IPS DF 6.9 (cell line): Measurements from ENCODE around the gene KRTAP4-7.
"Not testable (repeated sequence)": the region's sequence is repeated elsewhere in the genome, so short reads cannot be mapped to it uniquely, and the experiment has no call there.

Source experiments
- DNase-seq: peaks from one replicate; pipeline ENCODE4 v3.0.0-alpha.2; 2013; ENCODE audit warnings: low read depth, low spot score
- H3K27ac ChIP-seq: one replicate; pipeline ENCODE4 v1.5.1; 2013; ENCODE audit warnings: low read length, control low read depth
- H3K27me3 ChIP-seq: 2 replicates; pipeline ENCODE4 v1.6.1; 2013; ENCODE audit warnings: mild to moderate bottlenecking, low read length; ENCODE audit not compliant: control insufficient read depth, insufficient read depth
- H3K36me3 ChIP-seq: 2 replicates; pipeline ENCODE4 v1.6.1; 2013; ENCODE audit warnings: low read length; ENCODE audit not compliant: control insufficient read depth, insufficient read depth
- H3K4me1 ChIP-seq: 2 replicates; pipeline ENCODE4 v1.6.1; 2013; ENCODE audit warnings: low read length; ENCODE audit not compliant: control insufficient read depth, insufficient read depth
- H3K4me3 ChIP-seq: 2 replicates; pipeline ENCODE4 v1.5.1; 2013; ENCODE audit warnings: mild to moderate bottlenecking, low read length
- H3K9me3 ChIP-seq: 2 replicates; pipeline ENCODE4 v1.6.1; 2013; ENCODE audit warnings: low read length, inconsistent platforms; ENCODE audit not compliant: control insufficient read depth, insufficient read depth
- WGBS: extraction: QIAGEN DNeasy Blood & Tissue Kit; methylation state at CpG from one replicate; pipeline ENCODE4 v1.1.7; 2013; ENCODE audit warnings: mixed read lengths, missing lambda C conversion rate; ENCODE audit not compliant: insufficient read length, insufficient coverage; 5-methylcytosine and 5-hydroxymethylcytosine counted together

KRTAP4-7 gene

DNA sequence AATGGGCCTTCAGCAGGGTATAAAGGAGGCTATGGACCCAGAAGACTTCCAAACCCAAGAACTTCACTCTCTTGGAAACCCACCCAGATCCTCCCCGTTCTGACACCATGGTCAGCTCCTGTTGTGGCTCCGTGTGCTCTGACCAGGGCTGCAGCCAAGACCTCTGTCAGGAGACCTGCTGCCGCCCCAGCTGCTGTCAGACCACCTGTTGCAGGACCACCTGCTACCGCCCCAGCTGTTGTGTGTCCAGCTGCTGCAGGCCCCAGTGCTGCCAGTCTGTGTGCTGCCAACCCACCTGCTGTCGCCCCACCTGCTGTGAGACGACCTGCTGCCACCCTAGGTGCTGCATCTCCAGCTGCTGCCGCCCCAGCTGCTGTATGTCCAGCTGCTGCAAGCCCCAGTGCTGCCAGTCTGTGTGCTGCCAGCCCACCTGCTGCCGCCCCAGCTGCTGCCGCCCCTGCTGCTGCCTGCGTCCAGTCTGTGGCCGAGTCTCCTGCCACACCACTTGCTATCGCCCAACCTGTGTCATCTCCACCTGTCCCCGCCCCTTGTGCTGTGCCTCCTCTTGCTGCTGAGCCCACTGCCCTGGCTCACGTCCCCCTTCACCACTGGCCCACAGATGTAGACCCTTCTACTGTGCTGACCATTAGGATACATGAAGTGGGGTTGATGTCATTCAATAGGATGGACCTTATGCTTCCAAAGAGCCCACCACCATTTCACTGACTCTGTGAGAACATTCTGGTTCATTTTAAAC, at the start of gene KRTAP4-7:
KRTAP4-7 (plus strand) TSS at position 51 of the 757 bp plus-strand sequence; CDS start at position 108, 57 bp downstream.
- no CpG with 5 or more reads among the region's 14 CpGs for WGBS
- H3K27ac ChIP-seq, H3K27me3 ChIP-seq, H3K9me3 ChIP-seq, DNase-seq, H3K4me1 ChIP-seq, H3K36me3 ChIP-seq, H3K4me3 ChIP-seq: not testable (repeated sequence)

DNA sequence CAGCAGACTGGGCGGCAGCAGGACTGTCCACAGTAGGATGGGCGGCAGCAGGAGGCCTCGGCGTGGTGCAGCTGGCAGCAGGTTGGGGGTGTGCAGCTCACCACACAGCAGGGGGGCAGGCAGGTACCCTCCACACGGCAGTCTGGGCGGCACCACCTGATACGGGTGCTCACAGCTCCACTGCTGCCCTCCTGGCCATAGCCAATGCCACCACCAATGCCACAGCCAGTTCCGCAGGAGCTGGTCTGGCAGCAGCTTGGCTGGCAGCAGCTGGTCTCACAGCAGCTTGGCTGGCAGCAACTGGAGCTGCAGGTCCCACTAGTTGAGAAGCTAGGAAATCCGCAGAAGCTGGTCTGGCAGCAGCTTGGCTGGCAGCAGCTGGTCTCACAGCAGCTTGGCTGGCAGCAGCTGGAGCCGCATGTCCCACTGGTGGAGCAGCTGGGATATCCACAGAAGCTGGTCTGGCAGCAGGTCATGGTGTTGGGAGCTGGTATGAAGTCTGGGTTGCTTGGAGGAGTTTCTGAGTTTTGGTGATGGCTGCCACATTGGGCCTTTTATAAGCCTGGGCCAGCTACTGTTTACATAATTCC, 49.5 kb upstream of the KRTAP4-7 start, which contains the start of gene KRTAP1-3:
KRTAP1-3 (minus strand) TSS at position 529 of the 590 bp plus-strand sequence; CDS start at position 476, 53 bp downstream.
- H3K27ac ChIP-seq, H3K4me1 ChIP-seq, H3K36me3 ChIP-seq, DNase-seq, H3K9me3 ChIP-seq, H3K4me3 ChIP-seq, H3K27me3 ChIP-seq: not testable (repeated sequence)
- WGBS: no CpG with 5 or more reads among the region's 10 CpGs

DNA sequence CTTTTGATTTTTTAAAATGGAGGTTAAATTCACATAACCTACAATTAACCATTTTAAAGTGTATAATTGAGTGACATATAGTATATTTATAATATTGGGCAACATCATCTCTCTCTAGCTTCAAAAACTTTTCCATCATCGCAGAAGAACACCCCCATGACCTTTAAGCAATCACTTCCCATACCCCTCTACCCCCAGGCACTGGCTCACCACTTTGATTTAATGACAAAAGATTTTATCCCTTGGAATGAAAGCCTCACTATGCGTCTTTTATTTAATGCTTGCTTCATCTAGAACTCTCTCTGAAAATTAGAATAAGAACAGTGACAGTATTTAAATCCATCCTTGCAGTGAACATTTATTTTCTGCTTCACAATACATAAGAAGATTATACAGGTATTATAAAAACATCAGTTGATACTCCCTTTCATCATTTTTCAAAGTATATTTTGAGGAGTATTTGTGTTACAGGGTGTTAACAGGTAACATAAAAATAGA, 46.0 kb upstream of the KRTAP4-7 start:
- Histone ChIP-seq H3K9me3 (no peaks in the 10 kb centered on the region), H3K27ac (no peak overlapping the region), H3K27me3 (no peaks in the 10 kb centered on the region), H3K4me3 (no peak overlapping the region), H3K36me3 (no peaks in the 10 kb centered on the region), H3K4me1 (no peaks in the 10 kb centered on the region; the same call in 1 of the 2 replicates)
- no peak for DNase-seq
- no CpG with 5 or more reads among the region's 2 CpGs for whole genome bisulfite sequencing

DNA sequence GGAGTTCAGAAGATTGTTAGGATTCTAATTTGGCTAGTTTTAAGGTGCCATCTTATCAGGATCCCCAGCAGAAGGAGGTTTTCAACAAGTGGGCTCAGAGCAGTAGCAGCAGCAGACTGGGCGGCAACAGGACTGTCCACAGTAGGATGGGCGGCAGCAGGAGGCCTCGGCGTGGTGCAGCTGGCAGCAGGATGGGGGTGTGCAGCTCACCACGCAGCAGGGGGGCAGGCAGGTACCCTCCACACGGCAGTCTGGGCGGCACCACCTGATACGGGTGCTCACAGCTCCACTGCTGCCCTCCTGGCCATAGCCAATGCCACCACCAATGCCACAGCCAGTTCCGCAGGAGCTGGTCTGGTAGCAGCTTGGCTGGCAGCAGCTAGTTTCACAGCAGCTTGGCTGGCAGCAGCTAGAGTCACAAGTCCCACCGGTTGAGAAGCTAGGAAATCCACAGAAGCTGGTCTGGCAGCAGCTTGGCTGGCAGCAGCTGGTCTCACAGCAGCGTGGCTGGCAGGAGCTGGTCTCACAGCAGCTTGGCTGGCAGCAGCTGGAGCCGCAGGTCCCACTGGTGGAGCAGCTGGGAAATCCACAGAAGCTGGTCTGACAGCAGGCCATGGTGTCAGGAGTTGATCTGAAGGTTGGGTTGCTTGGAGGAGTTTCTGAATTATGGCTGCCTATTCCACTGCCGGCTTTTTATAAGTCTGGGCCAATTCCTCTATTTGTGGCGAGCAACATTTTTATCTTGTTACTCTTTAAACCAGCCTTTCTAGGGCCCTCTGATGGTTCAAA, 43.0 kb upstream of the KRTAP4-7 start, which contains the start of gene KRTAP1-1:
KRTAP1-1 (minus strand) TSS at position 668 of the 789 bp plus-strand sequence; CDS start at position 615, 53 bp downstream.
- H3K9me3 ChIP-seq, H3K4me3 ChIP-seq, H3K36me3 ChIP-seq, H3K4me1 ChIP-seq, DNase-seq, H3K27me3 ChIP-seq, H3K27ac ChIP-seq: not testable (repeated sequence)
- WGBS: no CpG with 5 or more reads among the region's 14 CpGs

DNA sequence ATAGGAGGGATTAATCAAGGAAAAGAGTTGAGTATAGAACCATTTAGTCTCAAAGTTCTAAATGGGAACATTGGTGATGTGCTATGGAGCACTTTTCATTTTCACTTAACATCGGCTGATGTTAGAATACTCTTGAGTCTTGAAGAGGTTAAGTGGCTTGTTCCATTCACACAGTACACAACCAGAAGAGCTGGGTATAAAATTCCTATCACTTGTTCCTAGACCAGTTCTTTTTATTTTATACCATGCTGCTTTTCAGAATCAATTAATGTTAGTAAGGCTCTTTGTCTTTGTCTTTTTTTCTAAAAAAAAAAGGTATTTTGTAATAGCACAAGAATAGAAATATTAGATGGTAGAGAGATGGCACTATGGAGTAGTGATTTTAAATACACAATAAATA, 41.0 kb upstream of the KRTAP4-7 start:
- no peak overlapping the region for H3K4me3 ChIP-seq
- H3K27me3 ChIP-seq: no peaks in the 10 kb centered on the region
- no CpG with 5 or more reads among the region's 1 CpG for WGBS
- no peak for DNase-seq
- no peak overlapping the region for H3K27ac ChIP-seq
- no peaks in the 10 kb centered on the region for H3K9me3 ChIP-seq
- no peaks in the 10 kb centered on the region for H3K4me1 ChIP-seq
- no peaks in the 10 kb centered on the region for H3K36me3 ChIP-seq

DNA sequence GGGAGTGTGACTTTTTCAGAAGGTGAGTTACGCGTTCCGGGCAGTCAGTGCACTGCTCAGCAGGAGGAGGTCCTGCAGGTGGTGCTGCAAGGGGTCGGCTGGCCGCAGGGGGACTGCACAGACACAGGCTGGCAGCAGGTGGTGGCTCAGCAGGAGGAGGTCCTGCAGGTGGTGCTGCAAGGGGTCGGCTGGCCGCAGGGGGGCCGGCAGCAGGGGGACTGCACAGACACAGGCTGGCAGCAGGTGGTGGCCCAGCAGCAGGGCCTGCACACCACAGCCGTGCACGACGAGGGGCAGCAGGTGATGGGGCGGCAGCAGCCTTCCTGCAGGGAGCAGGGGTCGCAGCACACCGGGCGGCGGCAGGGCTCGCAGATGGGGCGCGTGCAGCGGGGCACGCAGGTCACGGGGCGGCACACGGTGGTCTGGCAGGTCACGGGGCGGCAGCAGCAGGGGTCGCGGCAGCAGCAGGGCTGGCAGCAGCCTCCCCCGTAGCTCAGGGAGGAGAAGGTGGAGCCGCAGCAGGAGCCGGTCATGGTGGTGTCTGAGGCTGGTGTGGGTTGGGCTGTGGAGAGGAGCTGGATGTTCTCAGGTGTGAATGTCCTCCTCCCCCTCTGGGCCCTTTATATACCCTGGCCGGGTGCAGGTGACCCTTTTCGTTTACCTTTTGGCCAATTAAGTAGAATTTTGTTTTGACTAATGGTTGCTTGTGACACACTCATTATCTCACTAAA, 37.0 kb upstream of the KRTAP4-7 start, which contains the start of gene KRTAP2-1:
KRTAP2-1 (minus strand) TSS at position 582 of the 731 bp plus-strand sequence; CDS start at position 533, 49 bp downstream.
- not testable (repeated sequence) for H3K9me3 ChIP-seq, H3K27ac ChIP-seq, H3K4me1 ChIP-seq, H3K36me3 ChIP-seq, H3K27me3 ChIP-seq, H3K4me3 ChIP-seq, DNase-seq
- WGBS: no CpG with 5 or more reads among the region's 33 CpGs

DNA sequence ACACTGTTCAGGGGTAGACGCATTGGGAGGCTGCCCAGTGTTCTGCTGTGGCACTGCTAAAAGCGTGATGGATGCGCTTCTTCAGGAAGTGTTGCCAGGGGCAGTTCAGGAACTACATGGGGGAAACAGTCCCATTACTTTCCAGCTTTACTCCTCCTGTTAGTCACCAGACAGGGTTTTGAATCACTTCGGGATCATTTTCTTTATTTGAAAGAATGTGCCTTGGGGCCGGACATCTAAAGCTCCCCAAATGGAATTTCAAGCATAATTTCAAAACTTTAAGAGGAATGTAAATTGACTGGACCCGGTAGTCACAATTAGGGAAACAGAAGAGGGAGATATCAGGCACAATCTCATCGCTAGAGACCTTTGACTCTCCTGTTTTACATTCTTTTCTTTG, 35.5 kb upstream of the KRTAP4-7 start:
- DNase-seq: no peak

DNA sequence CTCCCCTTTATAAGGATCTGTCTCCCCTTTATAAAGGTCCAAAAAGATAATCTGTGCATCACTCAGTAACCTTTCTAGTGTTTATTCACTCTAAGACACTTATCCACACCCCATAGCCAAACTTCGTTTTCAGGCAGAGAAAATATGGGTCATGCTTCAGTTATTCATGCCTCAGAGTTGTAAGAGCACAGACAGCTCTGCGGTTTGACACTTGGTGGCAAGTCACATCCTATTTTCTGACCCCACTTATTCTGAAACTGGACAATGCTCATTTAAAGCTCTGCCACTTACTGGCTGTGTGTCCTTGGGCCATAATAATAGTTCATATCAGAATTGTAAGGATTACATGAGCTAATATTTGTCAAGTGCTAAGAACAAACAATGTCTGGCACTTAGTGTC, 34.8 kb upstream of the KRTAP4-7 start:
- WGBS: no CpG with 5 or more reads among the region's 2 CpGs

More for the DNA sequence above, 35.5 kb upstream of the KRTAP4-7 start:
- H3K27ac ChIP-seq: no peak overlapping the region
- H3K4me1 ChIP-seq: no peaks in the 10 kb centered on the region
- H3K36me3 ChIP-seq: no peaks in the 10 kb centered on the region
- no CpG with 5 or more reads among the region's 7 CpGs for WGBS
- H3K9me3 ChIP-seq: no peaks in the 10 kb centered on the region
- H3K4me3 ChIP-seq: no peak overlapping the region
- H3K27me3 ChIP-seq: no peaks in the 10 kb centered on the region

DNA sequence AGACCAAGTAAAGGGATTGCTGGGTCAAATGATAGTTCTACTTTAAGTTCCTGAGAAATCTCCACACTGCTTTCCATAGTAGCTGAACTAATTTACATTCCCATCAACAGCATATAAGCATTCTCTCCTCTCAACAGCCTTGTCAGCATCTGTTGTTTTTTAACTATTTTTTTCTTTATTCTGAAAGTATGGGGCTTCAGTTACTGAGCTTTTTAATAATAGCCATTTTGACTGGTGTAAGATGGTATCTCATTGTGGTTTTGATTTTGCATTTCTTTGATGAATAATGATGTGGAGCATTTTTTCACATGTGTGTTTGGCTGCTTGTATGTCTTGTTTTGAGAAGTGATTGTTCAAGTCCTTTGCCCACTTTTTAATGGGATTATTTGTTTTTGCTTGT, 31.4 kb upstream of the KRTAP4-7 start:
- no peak overlapping the region for H3K4me3 ChIP-seq
- no peaks in the 10 kb centered on the region for H3K36me3 ChIP-seq
- H3K27ac ChIP-seq: no peak overlapping the region
- H3K4me1 ChIP-seq: no peaks in the 10 kb centered on the region
- H3K9me3 ChIP-seq: no peaks in the 10 kb centered on the region
- H3K27me3 ChIP-seq: no peaks in the 10 kb centered on the region
- no peak for DNase-seq

More for the DNA sequence above, 34.8 kb upstream of the KRTAP4-7 start:
- no peak for DNase-seq
- Histone ChIP-seq H3K4me1 (no peaks in the 10 kb centered on the region), H3K27me3 (no peaks in the 10 kb centered on the region), H3K4me3 (no peak overlapping the region), H3K27ac (no peak overlapping the region), H3K36me3 (no peaks in the 10 kb centered on the region), H3K9me3 (no peaks in the 10 kb centered on the region)

DNA sequence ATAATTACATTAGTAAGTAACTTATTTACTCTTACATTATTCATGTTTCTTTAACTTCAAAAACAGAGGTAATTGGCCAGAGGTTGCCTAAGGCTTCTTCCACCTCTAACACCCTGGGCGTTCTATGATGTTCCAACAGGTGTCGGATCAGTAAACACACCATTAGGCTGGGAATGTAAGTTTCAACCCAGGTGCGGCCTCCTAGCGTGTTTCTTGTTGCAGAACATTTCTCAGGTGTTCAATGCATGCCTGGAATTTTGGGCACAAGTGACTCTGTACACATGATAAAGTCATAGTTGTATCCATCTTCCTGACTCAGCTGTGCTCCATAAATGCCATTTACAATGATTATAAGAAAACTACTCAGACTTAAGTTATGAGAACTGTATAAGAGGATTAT, 29.9 kb upstream of the KRTAP4-7 start:
- Histone ChIP-seq H3K27me3 (no peaks in the 10 kb centered on the region), H3K9me3 (no peaks in the 10 kb centered on the region), H3K36me3 (no peaks in the 10 kb centered on the region), H3K4me3 (no peak overlapping the region), H3K4me1 (no peaks in the 10 kb centered on the region), H3K27ac (no peak overlapping the region)
- DNase-seq: no peak
- no CpG with 5 or more reads among the region's 4 CpGs for WGBS
